ACHN (cell line): ENCODE results near the gene AFG1L.
"Not testable (repeated sequence)": the region's sequence is repeated elsewhere in the genome, so short reads cannot be mapped to it uniquely, and the experiment has no call there.

ENCODE experiments used
- DNase-seq: peaks from one replicate; pipeline ENCODE4 v3.0.0-alpha.2; 2015
- in situ Hi-C: cut with HindIII; loops from 2 replicates; pipeline ENCODE4 v1.10.0; 2017; ENCODE audit warnings: low sequenced_read_pairs, low pct_ligation_motif_present, low pct_unique_long_range_greater_than_20kb

The AFG1L gene

GRCh38 chr6:108368431-108369030 lies 73.7 kb downstream of the AFG1L start:
- DNase-seq, result no peak
- in situ Hi-C loops, result no loop called here

- in situ Hi-C loops, result no loop called here
- no peak for DNase-seq
Observed at GRCh38 chr6:108380876-108381275, 86.0 kb downstream of the AFG1L start.

- no peak for DNase-seq
- in situ Hi-C loops, result no loop called here
Observed at GRCh38 chr6:108383981-108384380, 89.1 kb downstream of the AFG1L start.

GRCh38 chr6:108389190-108389589 lies 94.3 kb downstream of the AFG1L start:
- DNase-seq, in situ Hi-C loops: not testable (repeated sequence)

DNA sequence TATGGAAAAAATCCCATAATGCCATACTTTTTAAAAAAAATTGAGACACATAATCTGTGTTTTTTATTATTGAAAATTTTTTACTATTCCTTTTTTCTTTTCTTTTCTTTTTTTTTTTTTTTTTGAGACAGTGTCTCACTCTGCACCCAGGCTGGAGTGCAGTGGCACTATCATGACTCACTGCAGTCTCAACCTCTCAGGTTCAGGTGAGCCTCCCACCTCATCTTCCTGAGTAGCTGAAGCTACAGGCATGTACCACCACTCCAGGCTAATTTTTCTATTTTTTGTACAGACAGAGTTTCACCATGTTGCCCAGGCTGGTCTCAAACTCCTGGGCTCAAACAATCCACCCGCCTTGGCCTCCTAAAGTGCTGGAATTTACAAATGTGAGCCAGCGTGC lies 100.4 kb downstream of the AFG1L start:
- no peak for DNase-seq
- in situ Hi-C loops, result no loop called here

- in situ Hi-C loops, result no loop called here
- DNase-seq, result no peak
Observed at GRCh38 chr6:108403236-108403635, 108.4 kb downstream of the AFG1L start.

- in situ Hi-C loops, result no loop called here
- no peak for DNase-seq
Observed at GRCh38 chr6:108406943-108407342, 112.1 kb downstream of the AFG1L start.

DNA sequence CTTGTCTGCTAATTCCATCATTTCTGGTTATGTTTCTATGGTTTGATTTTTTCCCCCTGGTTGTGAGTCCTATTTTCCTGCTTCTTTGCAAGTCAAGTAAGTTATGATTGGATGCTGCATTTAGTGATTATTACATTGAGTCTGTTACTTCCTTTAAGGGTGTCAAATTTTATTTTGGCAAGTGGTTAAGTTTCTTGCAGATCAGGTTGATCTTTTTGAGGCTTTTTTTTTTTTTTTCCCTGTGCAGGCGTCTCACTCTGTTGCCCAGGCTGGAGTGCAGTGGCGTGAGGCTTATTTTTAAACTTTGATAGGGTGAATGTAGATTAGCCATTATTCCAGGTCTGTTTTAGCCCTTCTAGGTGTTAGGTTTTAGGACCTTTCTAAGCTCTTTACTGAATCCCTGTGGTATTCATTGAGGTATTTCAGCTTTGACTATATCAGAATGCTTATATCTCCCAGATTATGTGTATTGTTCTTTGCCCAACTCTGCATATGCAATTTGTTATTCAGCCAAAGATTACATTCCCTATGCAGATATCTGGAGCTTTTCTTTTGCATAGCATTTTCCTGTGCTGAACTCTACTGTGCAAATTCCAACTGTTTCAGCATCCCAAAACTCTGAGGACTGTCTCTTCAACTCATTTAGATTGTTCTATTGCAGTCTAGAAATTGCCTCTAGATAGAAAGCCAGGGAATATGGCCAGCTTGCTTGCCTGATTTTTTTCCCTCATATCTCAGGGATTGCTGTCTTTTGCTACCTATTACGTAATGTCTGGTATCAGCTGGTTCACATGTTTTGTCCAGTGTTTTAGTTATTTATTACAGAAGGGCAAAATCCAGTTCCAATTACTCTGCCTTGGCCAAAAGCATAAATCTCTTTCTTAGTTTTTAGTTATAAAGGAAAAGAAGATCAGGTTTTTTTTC lies 113.3 kb downstream of the AFG1L start:
- DNase-seq, result no peak
- in situ Hi-C loops, result no loop called here

DNA sequence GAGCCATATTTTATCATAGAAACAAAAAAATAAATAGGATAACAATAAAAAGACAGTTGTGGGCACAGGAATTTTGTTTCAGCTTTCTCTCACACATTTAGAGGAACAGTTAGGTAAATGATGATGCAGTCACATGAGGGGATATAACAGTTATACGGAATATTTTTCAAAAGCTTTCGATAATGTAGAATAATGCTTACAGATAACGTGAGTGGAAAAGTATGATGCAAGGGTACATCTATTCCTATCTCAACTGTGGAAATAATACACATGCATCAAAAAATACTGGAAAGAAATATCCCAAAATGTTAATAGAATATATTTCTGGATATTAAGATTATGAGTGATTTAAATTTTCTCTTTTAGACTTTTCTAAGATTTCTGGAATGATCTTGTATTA lies 114.0 kb downstream of the AFG1L start:
- no peak for DNase-seq
- in situ Hi-C loops, result no loop called here

GRCh38 chr6:108416047-108416833 lies 121.4 kb downstream of the AFG1L start:
- in situ Hi-C loops, DNase-seq: not testable (repeated sequence)

- in situ Hi-C loops, result no loop called here
- no peak for DNase-seq
Observed at GRCh38 chr6:108417027-108417426, 122.2 kb downstream of the AFG1L start.

DNA sequence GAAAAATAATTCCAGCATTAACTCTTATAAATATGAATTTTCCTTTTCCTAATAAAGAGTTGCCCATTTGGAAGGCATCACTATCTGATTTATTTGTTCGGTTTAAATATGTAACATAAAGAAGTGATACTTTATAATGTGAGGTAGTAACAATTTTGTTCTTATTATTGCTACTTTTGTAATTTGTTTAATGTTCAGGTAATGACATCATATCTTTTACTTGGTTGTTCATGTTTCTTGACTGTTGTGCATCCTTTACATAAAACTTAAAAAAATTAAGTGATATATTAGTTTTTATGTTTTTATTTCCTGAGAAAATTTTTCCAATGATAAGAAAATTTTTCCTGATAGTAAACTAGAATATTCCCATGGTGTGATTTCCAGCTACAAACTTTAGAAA lies 124.6 kb downstream of the AFG1L start:
- no peak for DNase-seq
- in situ Hi-C loops, result no loop called here

- in situ Hi-C loops, result no loop called here
- DNase-seq, result no peak
Observed at GRCh38 chr6:108419934-108420609, 125.2 kb downstream of the AFG1L start.

- DNase-seq, result no peak
- in situ Hi-C loops, result no loop called here
Observed at GRCh38 chr6:108421366-108421765, 126.5 kb downstream of the AFG1L start.

DNA sequence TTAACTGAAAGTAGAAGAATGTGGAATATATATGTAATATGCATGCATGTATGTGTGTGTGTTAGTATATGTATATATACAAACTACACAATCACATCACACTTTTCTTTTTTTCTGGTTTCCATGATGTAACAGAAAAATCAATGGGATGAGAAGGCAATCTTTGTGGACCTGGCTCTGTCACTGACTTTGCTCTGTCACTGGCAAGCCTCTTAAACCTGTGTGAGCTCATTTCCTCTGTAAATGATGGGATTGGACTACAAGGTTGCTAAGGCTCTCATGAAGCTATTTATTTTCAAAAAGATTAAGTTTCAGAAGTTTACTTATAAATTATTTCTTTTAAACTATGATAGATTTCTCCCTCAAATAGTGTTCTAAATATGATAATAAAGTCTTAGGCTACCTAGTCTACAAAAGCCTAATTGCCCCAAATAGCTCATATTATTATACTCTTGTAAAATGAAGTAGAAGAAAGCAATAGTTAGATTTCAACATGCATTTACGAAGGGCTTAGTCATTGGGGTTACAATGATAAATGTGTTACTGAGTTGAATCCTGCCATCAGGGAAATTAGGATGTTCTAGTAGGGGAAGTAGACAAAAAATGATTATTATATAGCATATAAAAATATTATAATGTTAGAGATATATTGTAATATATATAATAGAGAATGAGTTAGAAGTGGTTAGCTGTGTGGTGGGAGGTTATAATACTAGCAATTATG lies 129.3 kb downstream of the AFG1L start:
- in situ Hi-C loops, result no loop called here
- DNase-seq, result no peak

- in situ Hi-C loops, result no loop called here
- no peak for DNase-seq
Observed at GRCh38 chr6:108425428-108425827, 130.6 kb downstream of the AFG1L start.

DNA sequence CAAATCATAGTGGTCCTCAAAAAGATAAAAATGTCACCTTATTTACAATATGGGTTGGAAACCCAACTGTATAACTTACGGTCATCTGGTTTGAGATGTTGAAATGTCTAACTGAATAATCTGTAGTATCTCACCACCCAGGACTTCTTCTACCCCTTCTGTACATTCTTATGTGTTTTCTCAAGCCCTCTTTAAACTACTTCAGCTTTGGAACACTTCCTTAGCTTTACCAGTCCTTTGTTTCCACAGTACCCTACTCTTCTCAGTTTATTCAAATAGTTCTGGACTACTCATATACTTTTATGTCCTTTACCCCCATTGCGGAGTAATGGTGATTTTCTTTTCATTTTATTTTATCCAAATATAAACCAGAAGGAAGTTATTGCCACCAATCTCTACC lies 137.3 kb downstream of the AFG1L start:
- in situ Hi-C loops, result no loop called here
- DNase-seq, result no peak

DNA sequence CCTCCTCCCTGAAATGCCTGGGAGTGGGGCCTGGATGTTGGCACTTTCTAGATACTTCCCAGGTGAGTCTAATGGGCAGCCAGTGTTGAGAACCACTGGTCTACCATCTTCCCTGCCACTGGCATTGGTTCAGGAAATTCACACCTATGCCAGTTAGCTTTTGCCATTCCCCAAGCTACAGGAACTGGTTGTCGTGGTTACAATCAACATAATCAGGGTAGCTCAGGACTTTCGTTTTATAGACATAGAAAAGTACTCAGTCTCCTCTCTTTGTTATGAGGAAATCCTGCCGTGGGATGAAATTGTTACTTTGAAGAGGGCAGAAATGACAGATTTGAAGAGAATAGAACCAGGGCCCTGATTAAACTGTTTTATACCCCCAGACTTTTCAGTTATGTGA lies 137.9 kb downstream of the AFG1L start:
- DNase-seq, result no peak
- in situ Hi-C loops, result no loop called here
